SK-N-SH (cell line): ENCODE data around the gene TIMM23.

Experiments used
- CTCF ChIP-seq: fragments of 200-600 bp; sonication (generic); IDR thresholded peaks from 2 replicates; pipeline ENCODE4 v1.6.1; 2017; ENCODE audit warnings: antibody characterized with exemption, mild to moderate bottlenecking, moderate library complexity
- POLR2AphosphoS5 ChIP-seq: IDR thresholded peaks from 2 replicates; pipeline ENCODE4 v1.6.1; 2012; ENCODE audit warnings: low read depth, low read length
- REST ChIP-seq: IDR thresholded peaks from 2 replicates; pipeline ENCODE4 v1.6.1; 2012; ENCODE audit warnings: mild to moderate bottlenecking, low read depth, low read length, moderate library complexity
- SMC3 ChIP-seq: IDR thresholded peaks from 2 replicates; pipeline ENCODE4 v1.6.1; 2012; ENCODE audit warnings: low read depth, low read length, improper control_type of control experiment

GRCh38 chr10:46042527-46042926 is 70.2 kb downstream of the TIMM23 start:
- TF ChIP-seq CTCF = no peak
- no peak for TF ChIP-seq REST
- no peak for TF ChIP-seq SMC3
- no peak for TF ChIP-seq POLR2AphosphoS5
